Neuronal stem cell (in vitro differentiated cells): Measurements from ENCODE around the gene PDE6B.
A peak's percentile ranks its signal among the peaks of the same experiment; 100 is the strongest.

Experiments used
- DNase-seq: peaks from one replicate; pipeline ENCODE4 v3.0.0-alpha.2; 2013; ENCODE audit warnings: low spot score
- H2AFZ ChIP-seq: one replicate; pipeline ENCODE4 v1.6.1; 2013; ENCODE audit warnings: mild to moderate bottlenecking, low read length, inconsistent platforms
- H2AK5ac ChIP-seq: 2 replicates; pipeline ENCODE4 v1.6.1; 2013; ENCODE audit warnings: low read depth, mild to moderate bottlenecking, inconsistent platforms, low read length, moderate library complexity, mixed read lengths
- H2BK120ac ChIP-seq: 2 replicates; pipeline ENCODE4 v1.6.1; 2013; ENCODE audit warnings: low read depth, mild to moderate bottlenecking, inconsistent platforms, low read length, moderate library complexity, mixed read lengths
- H2BK12ac ChIP-seq: one replicate; pipeline ENCODE4 v1.6.1; 2013; ENCODE audit warnings: low read length, inconsistent platforms
- H2BK15ac ChIP-seq: 2 replicates; pipeline ENCODE4 v1.6.1; 2013; ENCODE audit warnings: mild to moderate bottlenecking, low read length, inconsistent platforms, mixed read lengths
- H2BK5ac ChIP-seq: one replicate; pipeline ENCODE4 v1.6.1; 2013; ENCODE audit warnings: inconsistent platforms, mild to moderate bottlenecking, low read length, moderate library complexity
- H3K14ac ChIP-seq: one replicate; pipeline ENCODE4 v1.6.1; 2013; ENCODE audit warnings: low read length, inconsistent platforms
- H3K18ac ChIP-seq: 2 replicates; pipeline ENCODE4 v1.6.1; 2013; ENCODE audit warnings: low read length, inconsistent platforms
- H3K23ac ChIP-seq: 2 replicates; pipeline ENCODE4 v1.6.1; 2013; ENCODE audit warnings: low read depth, mild to moderate bottlenecking, mixed read lengths, low read length, inconsistent platforms; ENCODE audit not compliant: poor library complexity
- H3K27ac ChIP-seq: replicated peaks from 3 replicates; pipeline ENCODE4 v1.5.1; 2013; ENCODE audit warnings: low read length, inconsistent platforms
- H3K27me3 ChIP-seq, 3 experiments: 2 replicates each; pipeline ENCODE4 v1.6.1; 2013; ENCODE audit warnings: low read length in 3 of 3, mild to moderate bottlenecking in 2 of 3, inconsistent platforms in 1 of 3, low read depth in 1 of 3, mixed read lengths in 1 of 3, moderate library complexity in 1 of 3; ENCODE audit not compliant: control insufficient read depth in 3 of 3, insufficient read depth in 3 of 3
- H3K36me3 ChIP-seq, 2 donors: replicated peaks in 1 of 2; 2 replicates each; pipeline ENCODE4 v1.6.1; 2013; ENCODE audit warnings: low read length in 2 of 2; ENCODE audit not compliant: control insufficient read depth in 2 of 2, insufficient read depth in 2 of 2
- H3K4ac ChIP-seq: 2 replicates; pipeline ENCODE4 v1.6.1; 2013; ENCODE audit warnings: inconsistent platforms, mild to moderate bottlenecking, low read length, moderate library complexity
- H3K4me1 ChIP-seq, 2 donors: 1 replicate in 1 of 2; 2 replicates in 1 of 2; pipeline ENCODE4 v1.6.1; 2013; ENCODE audit warnings: low read length in 2 of 2, low read depth in 1 of 2; ENCODE audit not compliant: control insufficient read depth in 2 of 2, insufficient read depth in 1 of 2
- H3K4me2 ChIP-seq: one replicate; pipeline ENCODE4 v1.6.1; 2013; ENCODE audit warnings: mild to moderate bottlenecking, low read length, inconsistent platforms; ENCODE audit not compliant: insufficient read depth, poor library complexity, severe bottlenecking
- H3K4me3 ChIP-seq, 2 donors: 2 replicates each; pipeline ENCODE4 v1.5.1; 2013; ENCODE audit warnings: low read length in 2 of 2, mild to moderate bottlenecking in 2 of 2, inconsistent platforms in 1 of 2, moderate library complexity in 1 of 2
- H3K79me1 ChIP-seq: one replicate; pipeline ENCODE4 v1.6.1; 2013; ENCODE audit warnings: low read depth, mild to moderate bottlenecking, inconsistent platforms, low read length, moderate library complexity
- H3K9ac ChIP-seq: one replicate; pipeline ENCODE4 v1.6.1; 2013; ENCODE audit warnings: mild to moderate bottlenecking, low read depth, low read length, inconsistent platforms; ENCODE audit not compliant: poor library complexity
- H3K9me3 ChIP-seq, 2 donors: replicated peaks in 1 of 2; 2 replicates each; pipeline versions ENCODE3 to v1.6.1; 2013; ENCODE audit warnings: low read length in 2 of 2, mild to moderate bottlenecking in 2 of 2, inconsistent platforms in 1 of 2, low read depth in 1 of 2, mixed read lengths in 1 of 2, moderate library complexity in 1 of 2; ENCODE audit not compliant: control insufficient read depth in 2 of 2, insufficient read depth in 1 of 2
- H4K8ac ChIP-seq: one replicate; pipeline ENCODE4 v1.6.1; 2013; ENCODE audit warnings: low read depth, mild to moderate bottlenecking, inconsistent platforms, low read length, moderate library complexity
- H4K91ac ChIP-seq: one replicate; pipeline ENCODE4 v1.6.1; 2013; ENCODE audit warnings: low read length, low read depth, mild to moderate bottlenecking, inconsistent platforms; ENCODE audit not compliant: poor library complexity
- WGBS, 2 donors: extraction: QIAGEN DNeasy Blood & Tissue Kit; methylation state at CpG; one replicate each; pipeline ENCODE4 v1.1.7; 2013; ENCODE audit warnings: missing lambda C conversion rate in 2 of 2, mixed read lengths in 1 of 2; ENCODE audit not compliant: insufficient read length in 2 of 2, insufficient replicate concordance in 1 of 2; ENCODE audit errors: extremely low coverage in 2 of 2; 5-methylcytosine and 5-hydroxymethylcytosine counted together

The PDE6B gene

GRCh38 chr4:664713-665231 is 39.4 kb downstream of the PDE6B start:
- H2BK15ac ChIP-seq = no peak overlapping the region
- WGBS, 2 donors = no CpG with 5 or more reads among the region's 24 CpGs
- DNase-seq = no peak

DNA sequence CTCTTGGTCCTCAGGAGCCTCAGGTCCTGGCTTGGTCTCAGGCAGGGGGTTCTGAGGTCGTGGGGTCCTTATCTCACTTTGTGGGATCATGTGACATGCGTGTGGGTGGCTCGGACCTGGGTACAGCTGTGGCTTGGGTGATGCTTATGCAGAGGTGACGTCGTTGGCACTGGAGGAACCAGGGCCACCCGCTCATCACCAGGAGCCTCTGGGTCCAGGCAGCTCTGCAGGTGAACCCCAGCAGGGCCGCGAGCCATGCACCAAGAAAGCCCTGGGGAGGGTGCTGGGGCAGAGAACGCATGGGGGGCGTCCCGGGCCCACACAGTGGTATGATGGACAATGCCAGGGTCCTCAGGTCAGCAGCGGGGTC is 40.0 kb downstream of the PDE6B start:
- H3K14ac ChIP-seq = peak overlapping the region; percentile 71
- peak overlapping the region; percentile 11 for H3K18ac ChIP-seq
- peak overlapping the region; percentile 63 for H2AK5ac ChIP-seq
- peak overlapping the region; percentile 69 for H2AFZ ChIP-seq
- no peak overlapping the region for H2BK120ac ChIP-seq
- no peak overlapping the region for H4K91ac ChIP-seq
- H3K4me3 ChIP-seq = no peak overlapping the region
- H2BK15ac ChIP-seq = peak overlapping the region; percentile 49
- peaks cover 0 to 1% of the 10 kb centered on the region in 2 donors for H3K36me3 ChIP-seq
- peaks cover 2% of the 10 kb centered on the region for H3K79me1 ChIP-seq
- whole genome bisulfite sequencing, 2 donors = no CpG with 5 or more reads among the region's 12 CpGs
- DNase-seq = no peak
- H2BK12ac ChIP-seq = no peak overlapping the region
- H3K9me3 ChIP-seq = peaks cover 0 to 2% of the 10 kb centered on the region in 2 donors
- H3K27me3 ChIP-seq = peaks cover 0 to 19% (median 0%) of the 10 kb centered on the region in 3 experiments
- no peak overlapping the region for H3K4ac ChIP-seq
- H3K23ac ChIP-seq = peak overlapping the region; percentile 34
- peaks cover 0 to 6% of the 10 kb centered on the region in 2 donors for H3K4me1 ChIP-seq
- H2BK5ac ChIP-seq = peak overlapping the region; percentile 13
- H3K9ac ChIP-seq = no peak overlapping the region
- no peak overlapping the region for H3K27ac ChIP-seq
- no peak overlapping the region for H4K8ac ChIP-seq
- H3K4me2 ChIP-seq = no peak overlapping the region

More at GRCh38 chr4:664713-665231, 39.4 kb downstream of the PDE6B start:
- Histone ChIP-seq H3K4me3 (no peak overlapping the region), H2BK12ac (peak overlapping the region; percentile 6), H3K36me3 (peaks cover 0 to 3% of the 10 kb centered on the region in 2 donors), H3K18ac (no peak overlapping the region), H2BK5ac (no peak overlapping the region), H3K27me3 (peaks cover 0 to 19% (median 0%) of the 10 kb centered on the region in 3 experiments), H3K9ac (no peak overlapping the region), H3K4me1 (peaks cover 0 to 6% of the 10 kb centered on the region in 2 donors), H4K8ac (no peak overlapping the region), H2AFZ (no peak overlapping the region), H2AK5ac (peak overlapping the region; percentile 25), H3K27ac (no peak overlapping the region), H2BK120ac (no peak overlapping the region), H3K4ac (peak overlapping the region; percentile 66), H3K23ac (no peak overlapping the region), H4K91ac (no peak overlapping the region), H3K14ac (no peak overlapping the region), H3K9me3 (peaks cover 0 to 3% of the 10 kb centered on the region in 2 donors), H3K4me2 (no peak overlapping the region), H3K79me1 (peaks cover 2% of the 10 kb centered on the region)

- H2BK5ac ChIP-seq = peak overlapping the region; percentile 66
- peaks cover 2 to 4% of the 10 kb centered on the region in 2 donors for H3K36me3 ChIP-seq
- peak overlapping the region; percentile 70 for H3K9ac ChIP-seq
- peak overlapping the region; percentile 71 for H3K14ac ChIP-seq
- DNase-seq = no peak
- H2BK120ac ChIP-seq = no peak overlapping the region
- H3K18ac ChIP-seq = no peak overlapping the region
- H2AK5ac ChIP-seq = peak overlapping the region; percentile 63
- no peak overlapping the region for H3K27ac ChIP-seq
- peak overlapping the region; percentile 49 for H2BK15ac ChIP-seq
- H4K8ac ChIP-seq = no peak overlapping the region
- no CpG with 5 or more reads among the region's 22 CpGs for WGBS, 2 donors
- H2BK12ac ChIP-seq = no peak overlapping the region
- peaks cover 0 to 6% of the 10 kb centered on the region in 2 donors for H3K4me1 ChIP-seq
- H3K4ac ChIP-seq = no peak overlapping the region
- no peak overlapping the region for H3K4me3 ChIP-seq
- no peak overlapping the region for H4K91ac ChIP-seq
- H3K27me3 ChIP-seq = peaks cover 0 to 19% (median 0%) of the 10 kb centered on the region in 3 experiments
- H2AFZ ChIP-seq = peak overlapping the region; percentile 69
- peak overlapping the region; percentile 34 for H3K23ac ChIP-seq
- H3K79me1 ChIP-seq = peaks cover 2% of the 10 kb centered on the region
- no peak overlapping the region for H3K4me2 ChIP-seq
- H3K9me3 ChIP-seq = peaks cover 0 to 2% of the 10 kb centered on the region in 2 donors
These were observed 40.5 kb downstream of the PDE6B start for GRCh38 chr4:665751-666435.

DNA sequence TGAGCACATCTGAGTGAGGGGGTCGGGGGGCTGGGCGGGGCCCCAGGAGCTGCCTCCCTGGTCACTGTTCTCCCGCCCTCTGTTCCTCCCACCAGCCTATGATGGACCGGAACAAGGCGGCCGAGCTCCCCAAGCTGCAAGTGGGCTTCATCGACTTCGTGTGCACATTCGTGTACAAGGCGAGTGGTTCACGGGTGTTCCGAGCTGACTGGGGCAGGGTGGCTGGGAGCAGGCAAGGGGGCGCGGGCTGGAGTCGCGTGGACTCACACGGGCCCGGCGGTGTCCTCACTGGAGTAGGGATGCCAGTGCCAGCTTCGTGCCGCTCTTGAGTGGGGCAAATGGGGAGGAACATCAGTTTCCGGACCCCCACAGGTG is 41.0 kb downstream of the PDE6B start:
- Histone ChIP-seq H2BK12ac (no peak overlapping the region), H3K27ac (no peak overlapping the region), H3K79me1 (peaks cover 2% of the 10 kb centered on the region), H2BK120ac (no peak overlapping the region), H3K36me3 (peaks cover 6 to 7% of the 10 kb centered on the region in 2 donors), H3K9ac (peak overlapping the region; percentile 70), H3K14ac (peak overlapping the region; percentile 71), H3K23ac (no peak overlapping the region), H3K27me3 (peaks cover 0 to 19% (median 0%) of the 10 kb centered on the region in 3 experiments), H3K9me3 (peaks cover 0 to 2% of the 10 kb centered on the region in 2 donors), H2AFZ (peak overlapping the region; percentile 69), H2BK5ac (peak overlapping the region; percentile 66), H3K18ac (peak overlapping the region; percentile 28), H2BK15ac (no peak overlapping the region), H3K4me1 (peaks cover 0 to 6% of the 10 kb centered on the region in 2 donors), H3K4ac (no peak overlapping the region), H2AK5ac (peak overlapping the region; percentile 35), H4K91ac (no peak overlapping the region), H3K4me3 (peak overlapping the region in 1 of 2 donors; percentile 10), H3K4me2 (no peak overlapping the region), H4K8ac (no peak overlapping the region)
- DNase-seq = no peak
- WGBS, 2 donors = no CpG with 5 or more reads among the region's 22 CpGs
